Sigmoid colon (tissue), 4 donors: Measurements from ENCODE around the gene RUNX1.

Source experiments
- EP300 ChIP-seq, 4 donors: sonication (generic); formaldehyde crosslinking; IDR thresholded peaks; one replicate each; pipeline ENCODE4 v1.6.1; 2017; ENCODE audit warnings: antibody characterized with exemption in 4 of 4
- POLR2AphosphoS5 ChIP-seq, 4 donors: sonication (generic); formaldehyde crosslinking; IDR thresholded peaks; one replicate each; pipeline ENCODE4 v1.6.1; 2017; ENCODE audit warnings: antibody characterized with exemption in 4 of 4
- TF ChIP-seq, protein P1 (sequence below), 4 experiments: fragments of 450-650 bp in 3 of 4; fragments of 200-600 bp in 1 of 4; IDR thresholded peaks; one replicate each; pipeline ENCODE4 v1.5.1; 2016 to 2019; ENCODE audit warnings: antibody characterized with exemption in 4 of 4, mild to moderate bottlenecking in 3 of 4, moderate library complexity in 2 of 4

- no peak for TF ChIP-seq POLR2AphosphoS5 (IDR thresholded peaks at IDR 0.05)
- TF ChIP-seq, protein P1, sequence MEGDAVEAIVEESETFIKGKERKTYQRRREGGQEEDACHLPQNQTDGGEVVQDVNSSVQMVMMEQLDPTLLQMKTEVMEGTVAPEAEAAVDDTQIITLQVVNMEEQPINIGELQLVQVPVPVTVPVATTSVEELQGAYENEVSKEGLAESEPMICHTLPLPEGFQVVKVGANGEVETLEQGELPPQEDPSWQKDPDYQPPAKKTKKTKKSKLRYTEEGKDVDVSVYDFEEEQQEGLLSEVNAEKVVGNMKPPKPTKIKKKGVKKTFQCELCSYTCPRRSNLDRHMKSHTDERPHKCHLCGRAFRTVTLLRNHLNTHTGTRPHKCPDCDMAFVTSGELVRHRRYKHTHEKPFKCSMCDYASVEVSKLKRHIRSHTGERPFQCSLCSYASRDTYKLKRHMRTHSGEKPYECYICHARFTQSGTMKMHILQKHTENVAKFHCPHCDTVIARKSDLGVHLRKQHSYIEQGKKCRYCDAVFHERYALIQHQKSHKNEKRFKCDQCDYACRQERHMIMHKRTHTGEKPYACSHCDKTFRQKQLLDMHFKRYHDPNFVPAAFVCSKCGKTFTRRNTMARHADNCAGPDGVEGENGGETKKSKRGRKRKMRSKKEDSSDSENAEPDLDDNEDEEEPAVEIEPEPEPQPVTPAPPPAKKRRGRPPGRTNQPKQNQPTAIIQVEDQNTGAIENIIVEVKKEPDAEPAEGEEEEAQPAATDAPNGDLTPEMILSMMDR (IDR thresholded peaks at IDR 0.05), result no peak
- no peak for TF ChIP-seq EP300 (IDR thresholded peaks at IDR 0.05)
Measured at GRCh38 chr21:35042836-35043235, 6.3 kb downstream of the RUNX1 start.
